ENCODE results near the gene PSMD14.

DNA sequence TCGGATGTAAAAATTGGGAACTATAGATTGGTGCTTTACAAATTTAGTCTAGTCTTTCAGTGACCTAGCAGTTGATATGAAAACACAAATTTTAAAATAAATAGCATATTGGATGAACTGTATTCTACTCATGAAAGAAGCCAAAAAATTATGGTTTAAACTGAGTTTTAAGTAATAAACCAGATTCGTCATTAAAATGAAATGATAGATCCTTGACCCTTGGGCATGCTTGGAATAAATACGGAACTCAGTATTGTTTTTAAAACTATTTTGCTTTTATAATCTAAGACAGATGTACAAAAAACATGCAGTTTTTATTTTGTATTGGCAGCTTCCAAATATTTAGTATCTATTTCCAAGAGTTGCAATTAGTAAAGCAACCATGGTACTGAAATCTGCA, 73.3 kb downstream of the PSMD14 start:
- TF ChIP-seq YY1 (IDR thresholded peaks at IDR 0.05; ENCODE audit: insufficient read depth, insufficient read length): no peak
- no peak for TF ChIP-seq SUZ12 (IDR thresholded peaks at IDR 0.05; ENCODE audit: extremely low read depth, insufficient read depth, insufficient read length)

All from NT2/D1 (cell line).